Calu3 (cell line): ENCODE data around the gene CDH4. TPM values are rescaled to one million over a fixed set of nuclear protein-coding genes. Genes with fewer than 3 reads are reported as not detected.

Experiments used
- BruUV-seq: library from RNA; stranded (reverse); fragments of 400-500 nt; replicated peaks from 2 replicates; lab custom pipeline; 2021; lab: Mats Ljungman, UMichigan
- CTCF ChIA-PET: fragments of 300-600 bp; sonication (Branson Sonifier 250); formaldehyde crosslinking; loops from one replicate; lab custom pipeline; 2022; ENCODE audit warnings: antibody characterized with exemption; lab: Charles Lee
- DNase-seq: peaks from one replicate; pipeline ENCODE4 v3.0.0; 2022
- H3K27ac Mint-ChIP-seq: one replicate; pipeline ENCODE4 v1.8.0; 2022; ENCODE audit warnings: mixed read lengths; ENCODE audit not compliant: unreplicated experiment
- H3K27me3 Mint-ChIP-seq: one replicate; pipeline ENCODE4 v1.8.0; 2022; ENCODE audit warnings: mixed read lengths; ENCODE audit not compliant: unreplicated experiment
- H3K36me3 Mint-ChIP-seq: one replicate; pipeline ENCODE4 v1.8.0; 2022; ENCODE audit warnings: mild to moderate bottlenecking, moderate library complexity, mixed read lengths; ENCODE audit not compliant: insufficient read depth, unreplicated experiment
- H3K4me1 Mint-ChIP-seq: one replicate; pipeline ENCODE4 v1.8.0; 2022; ENCODE audit warnings: mild to moderate bottlenecking, low read depth, mixed read lengths; ENCODE audit not compliant: unreplicated experiment
- H3K4me3 Mint-ChIP-seq: one replicate; pipeline ENCODE4 v1.8.0; 2022; ENCODE audit warnings: mild to moderate bottlenecking, low read depth, moderate library complexity, mixed read lengths; ENCODE audit not compliant: unreplicated experiment
- H3K9me3 Mint-ChIP-seq: one replicate; pipeline ENCODE4 v1.8.0; 2022; ENCODE audit warnings: low read depth, mixed read lengths; ENCODE audit not compliant: unreplicated experiment
- intact Hi-C: fragments of 100-400 bp; cut with micrococcal nuclease; formaldehyde crosslinking; loops from one replicate; pipeline ENCODE4 v1.10.0; 2022; ENCODE audit not compliant: unreplicated experiment
- total RNA-seq: library from RNA; stranded (reverse); gene quantifications from 2 replicates; pipeline ENCODE4 v1.2.3, GENCODE V29; 2022
- TF ChIP-seq, protein P1 (sequence below): fragments of 200-600 bp; IDR thresholded peaks from one replicate; pipeline ENCODE4 v1.8.0; 2022; ENCODE audit warnings: antibody characterized with exemption; ENCODE audit not compliant: unreplicated experiment

The CDH4 gene
- total RNA-seq, 1 experiment from 2014 or later: not detected

DNA sequence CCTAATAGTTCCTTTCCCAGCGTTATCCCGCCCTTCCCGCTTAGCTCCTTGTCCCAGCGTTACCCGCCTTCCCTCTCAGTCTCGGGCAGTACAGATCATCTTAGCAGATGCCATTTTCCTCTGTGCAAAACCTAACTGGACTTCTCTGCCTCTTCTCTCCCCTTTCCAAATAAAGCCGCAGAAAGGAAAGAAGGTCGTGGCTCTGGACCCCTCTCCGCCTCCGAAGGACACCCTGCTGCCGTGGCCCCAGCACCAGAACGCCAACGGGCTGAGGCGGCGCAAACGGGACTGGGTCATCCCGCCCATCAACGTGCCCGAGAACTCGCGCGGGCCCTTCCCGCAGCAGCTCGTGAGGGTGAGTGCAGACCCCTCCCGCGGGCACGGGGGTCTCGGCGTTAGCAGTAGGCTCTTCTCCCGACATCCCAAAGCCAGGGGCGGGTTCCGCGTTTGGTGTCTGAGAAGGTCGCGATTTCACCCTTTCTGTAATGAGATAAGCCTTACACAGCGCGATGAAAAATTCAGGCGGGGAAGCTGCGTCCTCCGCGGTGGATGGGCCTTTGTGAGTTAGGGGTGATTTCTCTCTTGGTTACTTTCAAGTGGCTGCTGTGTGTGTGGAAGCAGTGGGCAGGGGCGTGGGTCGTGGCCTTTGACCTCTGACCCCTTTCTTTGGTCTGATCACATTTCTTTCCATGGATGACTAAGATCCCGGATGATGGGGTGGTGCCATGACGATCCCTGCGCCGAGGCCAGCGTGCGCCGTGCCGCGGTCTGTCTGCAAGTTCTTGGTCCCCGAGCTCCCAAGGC, 521.0 kb downstream of the CDH4 start:
- intact Hi-C loops: no loop called here
- Mint-ChIP-seq H3K9me3 (no peaks in the 10 kb centered on the region), H3K27ac (no peak overlapping the region), H3K36me3 (no peaks in the 10 kb centered on the region), H3K4me3 (no peak overlapping the region), H3K4me1 (no peaks in the 10 kb centered on the region), H3K27me3 (peaks cover 76% of the 10 kb centered on the region)
- TF ChIP-seq, protein P1, sequence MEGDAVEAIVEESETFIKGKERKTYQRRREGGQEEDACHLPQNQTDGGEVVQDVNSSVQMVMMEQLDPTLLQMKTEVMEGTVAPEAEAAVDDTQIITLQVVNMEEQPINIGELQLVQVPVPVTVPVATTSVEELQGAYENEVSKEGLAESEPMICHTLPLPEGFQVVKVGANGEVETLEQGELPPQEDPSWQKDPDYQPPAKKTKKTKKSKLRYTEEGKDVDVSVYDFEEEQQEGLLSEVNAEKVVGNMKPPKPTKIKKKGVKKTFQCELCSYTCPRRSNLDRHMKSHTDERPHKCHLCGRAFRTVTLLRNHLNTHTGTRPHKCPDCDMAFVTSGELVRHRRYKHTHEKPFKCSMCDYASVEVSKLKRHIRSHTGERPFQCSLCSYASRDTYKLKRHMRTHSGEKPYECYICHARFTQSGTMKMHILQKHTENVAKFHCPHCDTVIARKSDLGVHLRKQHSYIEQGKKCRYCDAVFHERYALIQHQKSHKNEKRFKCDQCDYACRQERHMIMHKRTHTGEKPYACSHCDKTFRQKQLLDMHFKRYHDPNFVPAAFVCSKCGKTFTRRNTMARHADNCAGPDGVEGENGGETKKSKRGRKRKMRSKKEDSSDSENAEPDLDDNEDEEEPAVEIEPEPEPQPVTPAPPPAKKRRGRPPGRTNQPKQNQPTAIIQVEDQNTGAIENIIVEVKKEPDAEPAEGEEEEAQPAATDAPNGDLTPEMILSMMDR: no peak
- BruUV-seq: no TSS peak
- CTCF ChIA-PET: no interaction called here
- no peak for DNase-seq

- DNase-seq: no peak
- H3K27ac Mint-ChIP-seq: no peak overlapping the region
- intact Hi-C loops: no loop called here
- no peaks in the 10 kb centered on the region for H3K36me3 Mint-ChIP-seq
- TF ChIP-seq, protein P1: no peak
- H3K9me3 Mint-ChIP-seq: no peaks in the 10 kb centered on the region
- no peaks in the 10 kb centered on the region for H3K4me1 Mint-ChIP-seq
- CTCF ChIA-PET: no interaction called here
- no peak overlapping the region for H3K4me3 Mint-ChIP-seq
- H3K27me3 Mint-ChIP-seq: peaks cover 80% of the 10 kb centered on the region
- no TSS peak for BruUV-seq
Observed at GRCh38 chr20:61773926-61774587, 522.0 kb downstream of the CDH4 start.

- peaks cover 85% of the 10 kb centered on the region for H3K27me3 Mint-ChIP-seq
- no peaks in the 10 kb centered on the region for H3K36me3 Mint-ChIP-seq
- H3K9me3 Mint-ChIP-seq: no peaks in the 10 kb centered on the region
- H3K27ac Mint-ChIP-seq: no peak overlapping the region
- CTCF ChIA-PET: no interaction called here
- no peak for DNase-seq
- TF ChIP-seq, protein P1: no peak
- BruUV-seq: no TSS peak
- intact Hi-C loops: no loop called here
- no peaks in the 10 kb centered on the region for H3K4me1 Mint-ChIP-seq
- no peak overlapping the region for H3K4me3 Mint-ChIP-seq
Observed at GRCh38 chr20:61775423-61775822, 523.4 kb downstream of the CDH4 start.

GRCh38 chr20:61776491-61777075, 524.5 kb downstream of the CDH4 start:
- no peak for DNase-seq
- BruUV-seq: no TSS peak
- Mint-ChIP-seq H3K27ac (no peak overlapping the region), H3K27me3 (peaks cover 92% of the 10 kb centered on the region), H3K4me3 (no peak overlapping the region), H3K9me3 (no peaks in the 10 kb centered on the region), H3K4me1 (no peaks in the 10 kb centered on the region), H3K36me3 (no peaks in the 10 kb centered on the region)
- TF ChIP-seq, protein P1: no peak
- intact Hi-C loops: no loop called here
- CTCF ChIA-PET: no interaction called here
